HEK293T (cell line): ENCODE measurements around the gene PQBP1.

Experiments
- CTCF ChIA-PET: fragments of 350-600 bp; formaldehyde crosslinking; extraction: SDS; loops from one replicate; lab custom pipeline; 2021; ENCODE audit warnings: antibody characterized with exemption, inconsistent platforms; lab: Yijun Ruan, JAX
- POLR2A ChIA-PET: fragments of 350-600 bp; formaldehyde crosslinking; extraction: SDS; loops from one replicate; lab custom pipeline; 2020; ENCODE audit warnings: antibody characterized with exemption, inconsistent platforms; lab: Yijun Ruan, JAX
- DNase-seq: peaks from one replicate; pipeline ENCODE4 v3.0.0; 2012; ENCODE audit warnings: mixed read lengths; ENCODE audit errors: extremely low spot score
- ARNT ChIP-seq: fragments of 450-650 bp; IDR thresholded peaks from 2 replicates; pipeline ENCODE4 v1.6.1; 2017; ENCODE audit warnings: mild to moderate bottlenecking
- BHLHE40 ChIP-seq: fragments of 450-650 bp; IDR thresholded peaks from 2 replicates; pipeline ENCODE4 v1.6.1; 2016; ENCODE audit warnings: mild to moderate bottlenecking, moderate library complexity, borderline replicate concordance
- CTBP1 ChIP-seq: fragments of 450-650 bp; IDR thresholded peaks from 2 replicates; pipeline ENCODE4 v1.6.1; 2016; ENCODE audit warnings: borderline replicate concordance
- ELF4 ChIP-seq: fragments of 450-650 bp; IDR thresholded peaks from 2 replicates; pipeline ENCODE4 v1.6.1; 2017; ENCODE audit warnings: antibody characterized with exemption
- FOXA1 ChIP-seq: fragments of 450-650 bp; IDR thresholded peaks from 2 replicates; pipeline ENCODE4 v1.6.1; 2016; ENCODE audit warnings: mild to moderate bottlenecking
- FOXK2 ChIP-seq: fragments of 450-650 bp; IDR thresholded peaks from 2 replicates; pipeline ENCODE4 v1.6.1; 2016; ENCODE audit warnings: mild to moderate bottlenecking
- FOXM1 ChIP-seq: fragments of 450-650 bp; IDR thresholded peaks from 2 replicates; pipeline ENCODE4 v1.6.1; 2017; ENCODE audit warnings: mild to moderate bottlenecking, borderline replicate concordance
- HDGF ChIP-seq: fragments of 450-650 bp; IDR thresholded peaks from 2 replicates; pipeline ENCODE4 v1.6.1; 2017; ENCODE audit warnings: antibody characterized with exemption, borderline replicate concordance
- L3MBTL2 ChIP-seq: fragments of 450-650 bp; conservative IDR thresholded peaks from 2 replicates; pipeline ENCODE4 v1.6.1; 2016; ENCODE audit warnings: mild to moderate bottlenecking
- LEF1 ChIP-seq: fragments of 450-650 bp; IDR thresholded peaks from 2 replicates; pipeline ENCODE4 v1.6.1; 2017; ENCODE audit warnings: mild to moderate bottlenecking, borderline replicate concordance
- NFRKB ChIP-seq: fragments of 450-650 bp; IDR thresholded peaks from 2 replicates; pipeline ENCODE4 v1.6.1; 2016; ENCODE audit warnings: mild to moderate bottlenecking, moderate library complexity
- PKNOX1 ChIP-seq: fragments of 450-650 bp; IDR thresholded peaks from 2 replicates; pipeline ENCODE4 v1.6.1; 2016
- SP1 ChIP-seq: fragments of 450-650 bp; IDR thresholded peaks from 2 replicates; pipeline ENCODE4 v1.6.1; 2017
- SUZ12 ChIP-seq: fragments of 450-650 bp; IDR thresholded peaks from 2 replicates; pipeline ENCODE4 v1.6.1; 2016; ENCODE audit warnings: mild to moderate bottlenecking
- TARDBP ChIP-seq: fragments of 450-650 bp; IDR thresholded peaks from 2 replicates; pipeline ENCODE4 v1.6.1; 2016
- ZNF384 ChIP-seq: fragments of 450-650 bp; IDR thresholded peaks from 2 replicates; pipeline ENCODE4 v1.6.1; 2016

The PQBP1 gene

GRCh38 chrX:48927736-48928382 is 30.1 kb downstream of the PQBP1 start:
- CTCF ChIA-PET, result interaction anchor here (0.6 to 0.8 kb wide), 2 partner anchors 74 to 1198 kb away, joined by 3 to 4 read pairs; partner anchors contain the start of gene GRIPAP1
- POLR2A ChIA-PET, result interaction anchor here (1.0 kb wide), 1 partner anchor 30 kb away, joined by 3 read pairs; no protein-coding TSS in a partner anchor
- no peak for DNase-seq
- TF ChIP-seq ELF4 (no peak), SP1 (no peak), ARNT (no peak), NFRKB (no peak)

- no peak for DNase-seq
- no peak for TF ChIP-seq SUZ12
- no peak for TF ChIP-seq FOXK2
- ChIA-PET CTCF (interaction anchor here (0.6 kb wide), 1 partner anchor 1612 kb away, joined by 4 read pairs; no protein-coding TSS in a partner anchor), POLR2A (no interaction called here)
Observed at GRCh38 chrX:48933757-48934156, 36.0 kb downstream of the PQBP1 start.

- POLR2A ChIA-PET, result no interaction called here
- TF ChIP-seq L3MBTL2, result no peak
- no peak for TF ChIP-seq BHLHE40
- no peak for TF ChIP-seq FOXM1
- no peak for TF ChIP-seq FOXA1
- no peak for TF ChIP-seq LEF1
- no peak for TF ChIP-seq ELF4
- TF ChIP-seq TARDBP, result no peak
- no peak for TF ChIP-seq ZNF384
- TF ChIP-seq NFRKB, result no peak
- TF ChIP-seq SP1, result no peak
- no peak for TF ChIP-seq ARNT
- no peak for TF ChIP-seq SUZ12
- TF ChIP-seq CTBP1, result no peak
- TF ChIP-seq FOXK2, result no peak
- no peak for TF ChIP-seq PKNOX1
- no peak for DNase-seq
- CTCF ChIA-PET, result no interaction called here
Observed at GRCh38 chrX:48934581-48935300, 37.0 kb downstream of the PQBP1 start.

GRCh38 chrX:48935301-48935670 is 37.6 kb downstream of the PQBP1 start:
- ChIA-PET POLR2A (no interaction called here), CTCF (no interaction called here)
- no peak for TF ChIP-seq TARDBP
- no peak for TF ChIP-seq ZNF384
- no peak for TF ChIP-seq BHLHE40
- no peak for DNase-seq

- no peak for DNase-seq
- TF ChIP-seq PKNOX1 (no peak), ZNF384 (no peak), HDGF (no peak), LEF1 (no peak), FOXM1 (no peak), SP1 (no peak), CTBP1 (no peak), SUZ12 (no peak), NFRKB (no peak), TARDBP (no peak)
- ChIA-PET CTCF (interaction anchor here (1.2 kb wide), 1 partner anchor 10 kb away, joined by 3 read pairs; no protein-coding TSS in a partner anchor), POLR2A (no interaction called here)
Observed at GRCh38 chrX:48936429-48937053, 38.8 kb downstream of the PQBP1 start.

- no peak for TF ChIP-seq CTBP1
- no peak for TF ChIP-seq SUZ12
- TF ChIP-seq HDGF, result no peak
- TF ChIP-seq FOXM1, result no peak
- TF ChIP-seq NFRKB, result no peak
- no peak for TF ChIP-seq FOXA1
- no peak for DNase-seq
- POLR2A ChIA-PET, result no interaction called here
- CTCF ChIA-PET, result interaction anchor here (1.2 kb wide), 1 partner anchor 9 kb away, joined by 3 read pairs; no protein-coding TSS in a partner anchor
Observed at GRCh38 chrX:48937054-48937907, 39.6 kb downstream of the PQBP1 start.
